ENCODE measurements around the gene RHOT2.

- no peak for TF ChIP-seq POLR2A (IDR thresholded peaks at IDR 0.05)
- TF ChIP-seq, protein P1, sequence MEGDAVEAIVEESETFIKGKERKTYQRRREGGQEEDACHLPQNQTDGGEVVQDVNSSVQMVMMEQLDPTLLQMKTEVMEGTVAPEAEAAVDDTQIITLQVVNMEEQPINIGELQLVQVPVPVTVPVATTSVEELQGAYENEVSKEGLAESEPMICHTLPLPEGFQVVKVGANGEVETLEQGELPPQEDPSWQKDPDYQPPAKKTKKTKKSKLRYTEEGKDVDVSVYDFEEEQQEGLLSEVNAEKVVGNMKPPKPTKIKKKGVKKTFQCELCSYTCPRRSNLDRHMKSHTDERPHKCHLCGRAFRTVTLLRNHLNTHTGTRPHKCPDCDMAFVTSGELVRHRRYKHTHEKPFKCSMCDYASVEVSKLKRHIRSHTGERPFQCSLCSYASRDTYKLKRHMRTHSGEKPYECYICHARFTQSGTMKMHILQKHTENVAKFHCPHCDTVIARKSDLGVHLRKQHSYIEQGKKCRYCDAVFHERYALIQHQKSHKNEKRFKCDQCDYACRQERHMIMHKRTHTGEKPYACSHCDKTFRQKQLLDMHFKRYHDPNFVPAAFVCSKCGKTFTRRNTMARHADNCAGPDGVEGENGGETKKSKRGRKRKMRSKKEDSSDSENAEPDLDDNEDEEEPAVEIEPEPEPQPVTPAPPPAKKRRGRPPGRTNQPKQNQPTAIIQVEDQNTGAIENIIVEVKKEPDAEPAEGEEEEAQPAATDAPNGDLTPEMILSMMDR (IDR thresholded peaks at IDR 0.05) = no peak
These were observed 5.6 kb downstream of the RHOT2 start for GRCh38 chr16:673399-673991.
